Cerebellar cortex (tissue), 1 donor: ENCODE data around the gene RAB5B.
"Not testable (repeated sequence)": the region's sequence is repeated elsewhere in the genome, so short reads cannot be mapped to it uniquely, and the experiment has no call there.

ENCODE experiments used
- DNase-seq: peaks from one replicate; pipeline ENCODE4 v3.0.0-alpha.2; 2015; ENCODE audit warnings: low spot score

RAB5B gene

DNA sequence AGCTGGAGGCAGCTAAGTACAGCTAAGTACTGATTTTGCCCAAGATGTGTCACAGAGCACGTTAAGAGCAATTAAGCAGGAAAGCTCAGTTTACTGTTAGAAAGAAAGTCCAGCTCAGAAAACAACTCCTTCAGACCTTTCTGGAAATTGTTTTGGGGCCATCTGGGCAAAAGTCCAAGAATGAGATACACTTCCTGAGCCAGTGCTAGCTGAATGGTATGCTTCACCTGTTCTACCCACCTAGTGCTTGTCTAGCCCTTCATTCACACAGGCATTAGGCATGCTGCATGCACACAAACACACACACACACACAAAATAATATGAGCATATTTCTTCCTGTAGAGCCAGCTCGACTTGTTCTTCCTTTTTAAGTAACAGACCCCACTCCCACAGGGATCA lies 40.3 kb downstream of the RAB5B start:
- DNase-seq: no peak

DNA sequence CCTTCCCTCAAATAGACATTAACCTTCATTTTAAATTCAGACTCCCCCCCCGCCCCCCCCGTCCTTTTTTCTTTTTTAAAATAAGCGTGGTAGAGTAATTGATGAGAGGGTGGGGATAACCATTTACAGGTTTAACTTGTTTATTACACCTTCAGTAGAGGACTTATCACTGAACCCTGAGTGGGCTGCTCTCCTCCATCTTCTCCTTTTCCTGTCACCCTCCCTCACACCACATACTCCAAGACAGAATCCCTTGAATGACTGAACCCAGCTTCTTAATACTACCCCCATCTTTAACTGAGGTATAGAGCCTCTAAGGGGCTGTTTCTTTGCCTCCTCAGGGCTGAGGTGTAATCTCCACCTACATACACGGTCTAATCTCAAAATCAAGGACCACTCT lies 43.3 kb downstream of the RAB5B start:
- DNase-seq: no peak

DNA sequence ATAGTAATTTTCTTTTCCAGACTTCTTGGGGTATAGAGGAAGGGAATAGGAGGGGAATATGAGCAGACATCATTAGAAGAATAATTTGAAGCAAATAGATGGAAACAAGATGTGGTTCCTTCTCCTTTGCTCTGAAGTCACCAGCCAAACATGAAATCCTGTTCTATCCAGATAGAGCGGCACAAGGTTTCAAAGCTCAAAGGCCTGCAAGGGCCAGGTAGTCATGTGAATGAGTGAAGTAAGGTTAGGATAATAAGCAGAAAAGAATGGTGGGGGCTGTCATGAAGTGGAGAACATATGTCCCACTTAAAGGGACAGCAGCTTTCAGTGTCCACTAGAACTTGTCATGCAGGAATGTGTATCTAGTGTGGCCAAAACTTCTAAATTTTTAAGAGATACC lies 44.5 kb downstream of the RAB5B start:
- DNase-seq: no peak

DNA sequence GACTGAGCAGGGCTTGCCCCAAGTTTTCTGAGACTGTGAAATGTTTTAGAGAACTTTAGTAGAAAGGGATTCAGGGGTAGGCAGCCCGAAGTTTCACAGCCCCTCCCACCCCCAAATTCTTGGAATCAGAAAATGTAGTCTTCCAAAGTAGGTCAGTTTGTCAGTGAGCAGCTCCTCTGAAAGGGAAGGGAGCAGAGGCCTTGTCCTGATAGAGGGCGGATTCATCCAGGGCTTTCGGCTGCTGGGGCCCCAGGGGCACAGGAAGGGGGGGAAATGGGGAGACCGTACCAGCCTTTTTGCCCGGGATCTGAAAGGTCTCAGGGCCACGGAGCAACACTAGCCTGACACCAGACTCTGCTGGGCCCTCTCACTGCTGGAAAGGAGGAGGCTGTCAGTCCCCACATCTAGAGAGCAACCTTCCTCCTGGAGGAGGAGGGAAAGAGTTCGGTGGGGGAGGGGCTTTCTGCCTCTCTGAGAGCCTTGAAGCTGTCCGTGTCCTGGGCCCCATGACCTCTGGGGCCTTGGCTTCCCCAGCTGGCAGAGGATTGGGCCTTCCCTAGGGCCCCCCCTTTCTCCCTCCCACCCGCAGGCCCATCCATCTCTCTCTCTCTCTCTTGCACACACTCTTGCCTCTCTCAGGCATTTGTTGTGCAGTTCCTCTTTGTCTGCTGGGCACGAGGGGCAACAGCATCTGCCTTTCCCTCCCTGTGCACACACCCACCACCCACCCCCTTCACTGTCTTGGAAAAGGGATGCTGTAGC lies 46.7 kb downstream of the RAB5B start, which contains the start of gene IKZF4:
Gene IKZF4, plus strand, starts transcription at position 621 of the 762 bp plus-strand sequence. CDS start 451 bp downstream, outside the sequence.
- peak; percentile 49 for DNase-seq

DNA sequence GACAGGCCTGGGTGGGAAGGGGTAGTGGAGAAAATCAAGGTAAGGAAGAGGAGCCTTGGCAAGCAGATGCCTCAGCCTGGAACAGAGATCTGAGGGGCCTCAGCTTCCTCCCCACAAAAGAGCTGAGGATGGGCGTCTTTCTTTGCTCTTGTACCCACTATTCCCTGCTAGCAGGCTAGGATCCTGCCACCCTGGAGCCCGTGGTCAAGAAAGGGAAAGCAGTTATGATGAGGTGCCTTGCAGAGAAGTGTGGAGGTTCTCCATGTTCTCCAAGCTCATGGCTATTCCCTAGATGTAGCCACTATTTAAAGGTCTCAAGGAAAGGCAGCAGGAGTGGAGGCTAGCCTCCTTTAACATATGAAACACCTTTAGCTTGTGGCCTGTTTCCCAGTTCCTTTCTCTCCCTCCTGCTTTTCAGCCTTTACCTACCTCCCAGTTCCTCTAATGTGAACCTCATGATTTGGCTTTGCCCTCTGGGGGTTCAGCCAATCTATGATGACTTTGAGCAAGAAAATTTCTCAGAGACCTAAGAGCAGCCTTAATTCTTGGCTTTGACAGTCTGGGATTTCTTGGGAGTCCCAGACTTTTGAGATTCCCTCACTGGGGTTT lies 48.1 kb downstream of the RAB5B start:
- peak; percentile 45 for DNase-seq

DNA sequence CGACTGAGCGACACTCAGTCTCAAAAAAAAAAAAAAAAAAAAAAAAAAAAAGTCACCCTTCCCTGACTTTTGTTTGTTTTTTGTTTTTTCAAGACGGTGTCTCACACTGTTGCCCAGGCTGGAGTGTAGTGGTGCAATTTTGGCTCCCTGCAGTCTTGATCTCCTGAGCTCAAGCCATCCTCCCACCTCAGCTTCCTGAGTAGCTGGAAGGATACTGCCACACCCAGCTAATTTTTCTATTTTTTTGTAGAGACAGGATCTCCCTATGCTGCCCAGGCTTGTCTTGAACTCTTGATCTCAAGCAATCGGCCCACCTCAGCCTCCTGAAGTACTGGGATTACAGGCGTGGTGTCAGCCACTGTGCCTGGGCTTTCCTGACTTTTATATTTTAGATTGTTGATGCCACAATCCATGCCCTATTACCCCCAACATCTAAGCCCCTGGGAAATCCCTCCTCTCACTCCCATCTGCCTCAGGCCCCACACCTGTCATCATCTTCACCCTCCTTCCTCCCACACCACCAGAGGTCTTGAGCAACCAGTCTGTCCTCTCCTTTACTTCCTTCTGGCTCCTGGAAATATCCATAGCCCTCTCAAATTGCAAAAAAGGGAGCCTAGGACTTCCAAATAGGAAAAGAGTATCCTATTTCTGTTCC lies 54.8 kb downstream of the RAB5B start:
- DNase-seq: no peak

DNA sequence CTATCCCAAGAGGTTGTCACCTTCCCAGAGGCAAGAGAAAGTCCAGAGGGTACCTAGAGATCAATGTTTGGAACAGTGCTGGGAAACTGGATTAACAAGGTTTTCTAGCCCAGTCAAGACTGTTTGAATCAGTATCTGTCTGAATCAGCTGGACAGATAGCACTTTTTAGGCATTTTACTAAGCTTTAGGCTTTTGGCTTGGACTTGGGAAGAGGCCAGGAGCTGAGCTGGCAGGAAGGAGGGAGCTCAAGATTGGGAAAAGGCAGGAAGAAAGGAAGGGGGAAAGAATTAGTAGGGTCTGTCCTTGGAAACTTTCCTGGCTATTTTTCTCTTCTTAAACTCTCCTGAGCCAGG lies 55.3 kb downstream of the RAB5B start:
- DNase-seq: no peak

DNA sequence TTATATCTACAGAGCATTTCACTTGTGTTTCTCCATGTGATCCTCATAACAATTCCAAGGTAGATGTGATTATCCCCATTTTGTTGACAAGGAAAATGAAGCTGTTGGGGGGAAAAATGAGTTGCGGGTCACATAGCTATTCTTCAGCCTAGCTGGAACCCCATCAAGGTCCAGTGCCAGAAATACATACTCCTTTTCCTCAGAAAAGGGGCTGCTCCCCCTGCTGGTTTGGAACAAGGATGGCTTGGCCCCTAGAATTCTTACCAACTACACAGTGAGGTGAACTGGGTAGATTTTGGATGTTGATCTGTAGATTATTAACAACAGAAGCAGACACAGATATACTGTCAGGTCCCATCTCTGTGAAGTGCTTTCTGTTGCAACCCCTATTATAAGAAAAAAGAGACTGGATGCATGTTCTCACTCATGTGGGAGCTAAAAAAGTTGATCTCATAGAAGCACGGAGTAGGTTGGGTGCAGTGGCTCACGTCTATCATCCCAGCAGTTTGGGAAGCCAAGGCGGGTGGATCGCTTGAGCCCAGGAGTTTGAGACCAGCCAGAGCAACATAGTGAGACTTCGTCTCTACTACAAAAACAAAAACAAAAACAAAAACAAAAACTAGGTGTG lies 55.9 kb downstream of the RAB5B start:
- peak; percentile 48 for DNase-seq

DNA sequence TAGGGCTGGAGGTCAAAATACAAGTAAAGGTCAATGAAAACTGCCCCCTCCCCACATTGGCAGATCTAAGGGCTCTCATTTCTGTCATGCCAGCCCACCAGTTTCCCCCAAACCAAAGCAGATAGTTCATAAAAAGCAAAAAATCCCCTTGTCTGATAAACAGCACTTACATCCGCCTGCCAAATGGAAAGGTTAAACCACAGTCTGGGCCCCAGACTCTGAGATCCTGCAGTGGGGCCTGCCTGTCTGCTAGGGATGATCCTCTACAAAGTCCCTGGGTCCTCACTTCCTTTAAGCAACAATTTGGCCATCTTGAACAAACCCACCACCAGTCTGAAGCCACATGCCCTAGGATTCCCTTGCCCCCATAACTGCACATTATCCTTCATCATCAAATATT lies 58.1 kb downstream of the RAB5B start:
- DNase-seq: no peak

DNA sequence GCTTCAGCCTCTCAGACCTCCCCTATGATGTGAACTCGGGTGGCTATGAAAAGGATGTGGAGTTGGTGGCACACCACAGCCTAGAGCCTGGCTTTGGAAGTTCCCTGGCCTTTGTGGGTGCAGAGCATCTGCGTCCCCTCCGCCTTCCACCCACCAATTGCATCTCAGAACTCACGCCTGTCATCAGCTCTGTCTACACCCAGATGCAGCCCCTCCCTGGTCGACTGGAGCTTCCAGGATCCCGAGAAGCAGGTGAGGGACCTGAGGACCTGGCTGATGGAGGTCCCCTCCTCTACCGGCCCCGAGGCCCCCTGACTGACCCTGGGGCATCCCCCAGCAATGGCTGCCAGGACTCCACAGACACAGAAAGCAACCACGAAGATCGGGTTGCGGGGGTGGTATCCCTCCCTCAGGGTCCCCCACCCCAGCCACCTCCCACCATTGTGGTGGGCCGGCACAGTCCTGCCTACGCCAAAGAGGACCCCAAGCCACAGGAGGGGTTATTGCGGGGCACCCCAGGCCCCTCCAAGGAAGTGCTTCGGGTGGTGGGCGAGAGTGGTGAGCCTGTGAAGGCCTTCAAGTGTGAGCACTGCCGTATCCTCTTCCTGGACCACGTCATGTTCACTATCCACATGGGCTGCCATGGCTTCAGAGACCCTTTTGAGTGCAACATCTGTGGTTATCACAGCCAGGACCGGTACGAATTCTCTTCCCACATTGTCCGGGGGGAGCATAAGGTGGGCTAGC lies 60.9 kb downstream of the RAB5B start:
- no peak for DNase-seq

DNA sequence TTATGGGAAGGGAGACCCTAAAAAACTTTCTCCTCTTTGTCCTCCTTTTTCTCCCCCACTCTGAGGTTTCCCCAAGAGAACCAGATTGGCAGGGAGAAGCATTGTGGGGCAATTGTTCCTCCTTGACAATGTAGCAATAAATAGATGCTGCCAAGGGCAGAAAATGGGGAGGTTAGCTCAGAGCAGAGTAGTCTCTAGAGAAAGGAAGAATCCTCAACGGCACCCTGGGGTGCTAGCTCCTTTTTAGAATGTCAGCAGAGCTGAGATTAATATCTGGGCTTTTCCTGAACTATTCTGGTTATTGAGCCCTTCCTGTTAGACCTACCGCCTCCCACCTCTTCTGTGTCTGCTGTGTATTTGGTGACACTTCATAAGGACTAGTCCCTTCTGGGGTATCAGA lies 63.3 kb downstream of the RAB5B start:
- no peak for DNase-seq

DNA sequence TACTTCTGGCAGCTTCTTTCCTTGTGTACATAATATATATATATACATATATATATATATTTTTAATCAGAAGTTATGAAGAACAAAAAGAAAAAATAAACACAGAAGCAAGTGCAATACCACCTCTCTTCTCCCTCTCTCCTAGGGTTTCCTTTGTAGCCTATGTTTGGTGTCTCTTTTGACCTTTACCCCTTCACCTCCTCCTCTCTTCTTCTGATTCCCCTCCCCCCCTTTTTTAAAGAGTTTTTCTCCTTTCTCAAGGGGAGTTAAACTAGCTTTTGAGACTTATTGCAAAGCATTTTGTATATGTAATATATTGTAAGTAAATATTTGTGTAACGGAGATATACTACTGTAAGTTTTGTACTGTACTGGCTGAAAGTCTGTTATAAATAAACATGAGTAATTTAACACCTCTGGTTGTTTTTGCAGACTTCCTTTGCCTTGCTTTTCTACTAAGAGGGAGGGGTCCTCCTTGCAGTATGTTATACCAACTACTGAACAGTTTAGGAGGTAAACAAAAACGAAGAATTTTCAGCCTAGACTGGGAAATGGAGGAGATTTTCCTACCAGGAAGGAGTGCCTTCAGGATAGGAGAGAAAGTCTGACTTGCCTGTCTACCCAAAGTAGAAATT lies 64.3 kb downstream of the RAB5B start:
- no peak for DNase-seq

DNA sequence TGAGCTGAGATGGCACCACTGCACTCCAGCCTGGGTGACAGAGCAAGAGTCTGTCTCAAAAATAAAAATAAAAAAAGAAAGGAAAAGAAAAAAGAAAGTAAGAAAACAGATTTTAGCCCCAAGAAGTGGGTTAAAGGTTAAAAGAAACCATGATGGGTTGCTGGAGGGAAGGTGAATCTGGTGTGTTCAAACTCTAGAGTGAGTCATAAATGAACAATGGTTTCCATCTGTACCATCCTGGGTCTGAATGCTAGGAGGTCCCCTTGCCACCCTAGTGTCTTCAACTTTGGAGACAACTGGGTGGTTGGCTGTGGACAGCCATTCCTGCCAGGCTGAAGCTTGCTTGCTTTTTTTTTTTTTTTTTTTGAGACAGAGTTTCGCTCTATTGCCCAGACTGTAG lies 66.3 kb downstream of the RAB5B start:
- no peak for DNase-seq

DNA sequence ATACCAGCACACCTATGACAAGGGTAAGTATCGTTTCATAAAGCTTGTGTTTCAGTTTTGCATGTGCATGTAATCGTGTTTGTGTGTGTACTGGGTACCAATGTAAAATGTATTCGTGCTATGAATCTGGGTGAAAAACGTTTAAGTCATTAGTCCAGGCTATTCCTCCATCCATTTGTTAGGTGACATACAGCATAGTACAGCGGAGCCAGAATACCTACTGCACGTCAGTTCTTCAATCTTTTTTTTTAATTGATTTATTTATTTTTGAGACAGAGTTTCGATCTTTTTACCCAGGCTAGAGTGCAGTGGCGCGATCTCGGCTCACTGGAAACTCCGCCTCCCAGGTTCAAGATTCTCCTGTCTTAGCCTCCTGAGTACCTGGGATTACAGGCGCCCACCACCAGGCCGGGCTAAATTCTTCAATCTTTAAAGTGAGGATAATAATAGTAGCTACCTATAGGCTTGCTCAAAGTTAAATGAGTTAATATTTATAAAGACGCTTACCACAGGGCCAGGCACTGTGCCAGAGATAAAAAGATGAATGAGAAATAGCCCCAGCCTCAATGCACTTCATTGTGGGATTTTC lies 67.2 kb downstream of the RAB5B start:
- DNase-seq: no peak

DNA sequence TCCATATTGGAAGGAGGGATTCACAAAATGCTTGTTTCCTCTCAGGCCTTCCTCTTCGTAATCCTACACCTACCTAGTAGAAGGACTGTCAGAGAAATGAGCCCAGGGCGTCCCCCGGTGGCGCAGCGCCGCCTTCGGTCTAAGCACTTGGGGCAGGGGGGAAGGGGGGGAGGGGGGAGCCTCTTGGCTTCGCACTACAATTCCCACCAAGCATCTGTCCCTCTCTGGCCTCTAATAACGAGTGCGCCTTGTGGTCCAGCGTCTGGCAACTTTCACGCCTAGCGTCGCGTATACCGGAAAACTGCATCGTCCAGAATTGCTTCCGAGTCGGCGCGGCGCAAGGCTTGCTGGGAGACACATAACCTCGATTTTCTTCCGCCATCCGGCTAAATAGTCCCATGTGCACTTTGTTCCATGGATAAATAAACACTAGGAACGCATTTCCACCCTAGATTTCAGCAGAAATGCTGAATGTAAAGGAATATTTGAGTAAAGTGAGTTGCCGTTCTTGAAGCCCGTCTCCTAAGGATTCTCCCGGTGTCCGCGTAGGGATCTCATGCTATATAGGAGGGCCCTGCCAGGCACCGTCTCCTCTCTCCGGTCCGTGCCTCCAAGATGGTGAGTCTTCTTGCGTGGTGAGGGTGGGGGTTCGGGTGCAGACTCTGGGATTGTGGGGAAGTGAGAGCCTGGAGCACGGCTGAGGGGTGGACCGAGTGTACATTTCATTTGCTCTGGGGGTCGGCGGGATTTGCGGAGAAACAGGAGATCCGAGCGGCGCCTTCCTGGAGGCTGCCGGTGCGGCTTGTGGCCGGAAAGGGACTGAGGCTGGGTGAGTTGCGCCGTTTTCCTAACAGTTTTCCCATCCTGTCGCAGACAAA lies 67.9 kb downstream of the RAB5B start, which contains the start of gene RPS26:
Gene RPS26, plus strand, starts transcription at position 367 of the 878 bp plus-strand sequence. Its CDS starts 249 bp downstream, at position 616.
- DNase-seq: peak; percentile 99

DNA sequence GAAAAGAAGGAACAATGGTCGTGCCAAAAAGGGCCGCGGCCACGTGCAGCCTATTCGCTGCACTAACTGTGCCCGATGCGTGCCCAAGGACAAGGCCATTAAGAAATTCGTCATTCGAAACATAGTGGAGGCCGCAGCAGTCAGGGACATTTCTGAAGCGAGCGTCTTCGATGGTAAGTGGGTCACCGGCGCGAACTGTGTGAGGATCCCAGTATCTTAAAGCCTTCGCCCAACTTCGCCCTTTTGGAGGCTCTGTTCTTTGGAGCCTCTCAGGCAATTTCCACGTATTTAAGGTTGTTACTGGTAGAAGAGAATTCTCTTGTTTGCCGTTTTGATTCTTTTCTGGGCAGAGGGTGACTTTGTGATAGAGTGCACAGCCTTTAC lies 68.5 kb downstream of the RAB5B start:
- not testable (repeated sequence) for DNase-seq

DNA sequence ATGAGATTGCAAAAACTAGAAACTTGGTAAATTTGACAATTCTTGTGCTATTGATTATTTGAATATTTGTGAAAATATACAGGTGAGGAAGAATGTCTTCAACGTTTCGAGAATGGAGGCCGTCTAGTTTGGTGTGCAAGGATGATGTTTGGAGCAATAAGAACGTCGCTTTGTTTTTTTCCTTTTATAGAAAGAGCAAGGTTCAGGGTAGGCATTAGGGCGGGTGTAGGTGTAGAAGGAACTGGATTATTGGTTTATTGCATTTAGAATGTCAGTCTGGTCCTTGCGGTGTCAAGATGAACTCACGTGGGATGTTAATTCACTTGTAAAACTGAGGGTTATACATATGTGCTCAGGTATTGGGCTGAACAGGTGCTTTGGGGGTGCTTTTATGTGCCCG lies 69.0 kb downstream of the RAB5B start:
- DNase-seq: no peak
